Keratinocyte (primary cell): ENCODE measurements around the gene CST7. TPM values are rescaled to one million over a fixed set of nuclear protein-coding genes. Genes with fewer than 3 reads are reported as not detected.
"Not testable (repeated sequence)": the region's sequence is repeated elsewhere in the genome, so short reads cannot be mapped to it uniquely, and the experiment has no call there.

Experiments
- DNase-seq: peaks from one replicate; pipeline ENCODE4 v3.0.0-alpha.2; 2011; ENCODE audit warnings: low read depth, missing footprints, low spot score
- FAIRE-seq: peaks from 2 replicates; lab custom pipeline; 2011; peaks lifted over from hg19 to GRCh38; lab: Jason Lieb, UNC
- H2AFZ ChIP-seq: 2 replicates; pipeline ENCODE4 v1.6.0; 2012; ENCODE audit warnings: low read length, control low read depth, inconsistent platforms; ENCODE audit not compliant: control insufficient read depth
- H3K27ac ChIP-seq: 2 replicates; pipeline ENCODE4 v1.5.1; 2011; ENCODE audit warnings: low read length; ENCODE audit not compliant: control insufficient read depth, insufficient read depth
- H3K27me3 ChIP-seq: 3 replicates; pipeline ENCODE4 v1.6.0; 2011; ENCODE audit warnings: low read length; ENCODE audit not compliant: control insufficient read depth, insufficient read depth; ENCODE audit errors: extremely low read depth
- H3K36me3 ChIP-seq, 2 experiments: 2 replicates in 1 of 2; 3 replicates in 1 of 2; pipeline ENCODE4 v1.5.1; 2011; ENCODE audit warnings: low read length in 2 of 2, mild to moderate bottlenecking in 1 of 2; ENCODE audit not compliant: control insufficient read depth in 2 of 2, insufficient read depth in 2 of 2; ENCODE audit errors: extremely low read depth in 1 of 2
- H3K4me1 ChIP-seq: 3 replicates; pipeline ENCODE4 v1.5.1; 2011; ENCODE audit warnings: low read length; ENCODE audit not compliant: control insufficient read depth, insufficient read depth; ENCODE audit errors: extremely low read depth
- H3K4me2 ChIP-seq: 3 replicates; pipeline ENCODE4 v1.6.0; 2011; ENCODE audit warnings: low read depth, low read length; ENCODE audit not compliant: control insufficient read depth, insufficient read depth; ENCODE audit errors: extremely low read depth
- H3K4me3 ChIP-seq, 3 experiments: fragments of 200-600 bp in 1 of 3; sonication (generic) in 1 of 3; 2 replicates in 2 of 3; 3 replicates in 1 of 3; pipeline ENCODE4 v1.5.1; 2011 to 2016; ENCODE audit warnings: low read length in 3 of 3, mild to moderate bottlenecking in 3 of 3, control low read depth in 2 of 3, inconsistent platforms in 1 of 3, low read depth in 1 of 3, mixed read lengths in 1 of 3, mixed run types in 1 of 3, moderate library complexity in 1 of 3; ENCODE audit not compliant: control insufficient read depth in 2 of 3, insufficient read depth in 2 of 3; ENCODE audit errors: extremely low read depth in 1 of 3
- H3K79me2 ChIP-seq: 2 replicates; pipeline ENCODE4 v1.6.0; 2012; ENCODE audit warnings: low read length; ENCODE audit not compliant: control insufficient read depth, insufficient read depth
- H3K9ac ChIP-seq: 3 replicates; pipeline ENCODE4 v1.6.0; 2011; ENCODE audit warnings: low read length; ENCODE audit not compliant: control insufficient read depth, insufficient read depth; ENCODE audit errors: extremely low read depth
- H3K9me1 ChIP-seq: 3 replicates; pipeline ENCODE4 v1.6.0; 2011; ENCODE audit warnings: low read length; ENCODE audit not compliant: control insufficient read depth, insufficient read depth; ENCODE audit errors: extremely low read depth
- H3K9me3 ChIP-seq: 2 replicates; pipeline ENCODE4 v1.5.1; 2012; ENCODE audit warnings: low read depth, low read length; ENCODE audit not compliant: control insufficient read depth
- H4K20me1 ChIP-seq: 3 replicates; pipeline ENCODE4 v1.6.0; 2011; ENCODE audit warnings: low read length; ENCODE audit not compliant: control insufficient read depth, insufficient read depth; ENCODE audit errors: extremely low read depth
- EZH2 ChIP-seq: IDR thresholded peaks from one replicate; pipeline ENCODE4 v1.6.1; 2012; ENCODE audit warnings: inconsistent platforms, mild to moderate bottlenecking, low read length, moderate library complexity
- dilution Hi-C: fragments of 300-500 bp; cut with MboI; formaldehyde crosslinking; loops from one replicate; pipeline ENCODE4 v1.7.0; 2020; ENCODE audit warnings: low sequenced_read_pairs; ENCODE audit not compliant: extremely low pct_ligation_motif_present
- polyA plus RNA-seq, 5 experiments: library from polyadenylated mRNA; depleted of rRNA in 3 of 5; stranded (reverse) in 3 of 5; stranded (forward) in 1 of 5; unstranded in 1 of 5; fragments of >200 nt; gene quantifications; 1 replicate in 1 of 5; 2 replicates in 3 of 5; 3 replicates in 1 of 5; pipeline versions ENCODE4 v1.2.1 to v1.2.3, GENCODE V29; 2011 to 2012; ENCODE audit warnings: missing spikeins in 2 of 5, low read depth in 1 of 5, low replicate concordance in 1 of 5
- TF ChIP-seq, protein P1 (sequence below), 3 experiments: IDR thresholded peaks in 1 of 3; conservative IDR thresholded peaks in 1 of 3; optimal IDR thresholded peaks in 1 of 3; 2 replicates in 2 of 3; 3 replicates in 1 of 3; pipeline versions ENCODE3 to v1.5.1; 2011; ENCODE audit warnings: low read length in 3 of 3, mild to moderate bottlenecking in 3 of 3, moderate library complexity in 2 of 3, control low read depth in 1 of 3, inconsistent platforms in 1 of 3; ENCODE audit not compliant: insufficient read depth in 2 of 3; ENCODE audit errors: extremely low read depth in 1 of 3

The CST7 gene
- polyA plus RNA-seq, 1 donor (not counting 4 experiments of a cell fraction or from before 2014, with no cell fraction given), result not detected

DNA sequence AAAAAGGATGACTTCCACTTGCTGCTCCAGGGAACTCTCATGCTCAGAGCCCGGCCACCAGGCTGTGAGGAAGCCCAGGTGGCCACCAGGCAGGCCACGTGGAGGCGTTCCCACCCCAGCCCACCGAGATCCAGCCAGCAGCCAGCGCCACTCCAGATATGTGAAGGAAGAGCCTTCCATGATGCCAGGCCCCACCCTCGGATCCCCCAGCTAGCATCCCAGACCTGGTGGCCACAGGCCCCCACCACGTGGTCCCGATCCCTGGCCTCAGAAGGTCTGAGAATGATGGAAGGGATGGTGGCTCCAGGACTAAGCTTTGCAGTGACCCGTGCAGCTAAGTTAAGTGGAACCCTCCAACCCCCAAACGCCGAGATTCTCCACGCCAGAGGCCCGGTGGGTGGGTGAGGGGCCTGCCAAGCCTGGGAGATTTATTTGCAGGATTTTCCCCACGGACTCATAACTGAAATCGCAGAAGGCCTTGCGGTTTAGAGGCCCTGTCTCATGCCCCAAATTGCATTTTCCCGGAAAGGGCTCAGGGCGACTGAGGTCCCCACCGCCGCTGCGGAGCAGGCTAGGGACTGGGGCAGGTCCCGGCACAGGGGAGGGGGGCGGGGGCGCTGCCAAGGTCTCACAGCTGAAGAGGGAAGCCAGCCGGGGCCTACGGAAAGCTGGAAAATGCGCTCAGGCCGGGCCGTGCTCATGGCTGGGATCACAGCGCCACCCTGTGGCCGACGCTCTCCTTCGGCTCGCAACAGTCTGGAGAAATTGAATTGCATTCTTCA, 31.1 kb upstream of the CST7 start:
- Histone ChIP-seq H3K4me2 (no peak overlapping the region), H3K4me3 (no peak overlapping the region), H3K79me2 (no peaks in the 10 kb centered on the region), H4K20me1 (no peaks in the 10 kb centered on the region), H3K9ac (no peak overlapping the region), H3K9me3 (no peaks in the 10 kb centered on the region), H3K36me3 (no peaks in the 10 kb centered on the region), H2AFZ (peak overlapping the region; percentile 22), H3K27me3 (no peaks in the 10 kb centered on the region), H3K9me1 (no peaks in the 10 kb centered on the region), H3K27ac (no peak overlapping the region), H3K4me1 (no peaks in the 10 kb centered on the region)
- no peak for DNase-seq
- TF ChIP-seq EZH2, result no peak
- TF ChIP-seq, protein P1, sequence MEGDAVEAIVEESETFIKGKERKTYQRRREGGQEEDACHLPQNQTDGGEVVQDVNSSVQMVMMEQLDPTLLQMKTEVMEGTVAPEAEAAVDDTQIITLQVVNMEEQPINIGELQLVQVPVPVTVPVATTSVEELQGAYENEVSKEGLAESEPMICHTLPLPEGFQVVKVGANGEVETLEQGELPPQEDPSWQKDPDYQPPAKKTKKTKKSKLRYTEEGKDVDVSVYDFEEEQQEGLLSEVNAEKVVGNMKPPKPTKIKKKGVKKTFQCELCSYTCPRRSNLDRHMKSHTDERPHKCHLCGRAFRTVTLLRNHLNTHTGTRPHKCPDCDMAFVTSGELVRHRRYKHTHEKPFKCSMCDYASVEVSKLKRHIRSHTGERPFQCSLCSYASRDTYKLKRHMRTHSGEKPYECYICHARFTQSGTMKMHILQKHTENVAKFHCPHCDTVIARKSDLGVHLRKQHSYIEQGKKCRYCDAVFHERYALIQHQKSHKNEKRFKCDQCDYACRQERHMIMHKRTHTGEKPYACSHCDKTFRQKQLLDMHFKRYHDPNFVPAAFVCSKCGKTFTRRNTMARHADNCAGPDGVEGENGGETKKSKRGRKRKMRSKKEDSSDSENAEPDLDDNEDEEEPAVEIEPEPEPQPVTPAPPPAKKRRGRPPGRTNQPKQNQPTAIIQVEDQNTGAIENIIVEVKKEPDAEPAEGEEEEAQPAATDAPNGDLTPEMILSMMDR (optimal IDR thresholded peaks at IDR 0.05 in 1 of 3, IDR thresholded peaks at IDR 0.05 in 1 of 3, conservative IDR thresholded peaks at IDR 0.05 in 1 of 3; ENCODE audit: extremely low read depth in 1 of 3, insufficient read depth in 2 of 3, low read length in 3 of 3), result peak; percentile 70 to 93 (median 90)
- dilution Hi-C loops, result no loop called here
- FAIRE-seq, result peak; percentile 41

DNA sequence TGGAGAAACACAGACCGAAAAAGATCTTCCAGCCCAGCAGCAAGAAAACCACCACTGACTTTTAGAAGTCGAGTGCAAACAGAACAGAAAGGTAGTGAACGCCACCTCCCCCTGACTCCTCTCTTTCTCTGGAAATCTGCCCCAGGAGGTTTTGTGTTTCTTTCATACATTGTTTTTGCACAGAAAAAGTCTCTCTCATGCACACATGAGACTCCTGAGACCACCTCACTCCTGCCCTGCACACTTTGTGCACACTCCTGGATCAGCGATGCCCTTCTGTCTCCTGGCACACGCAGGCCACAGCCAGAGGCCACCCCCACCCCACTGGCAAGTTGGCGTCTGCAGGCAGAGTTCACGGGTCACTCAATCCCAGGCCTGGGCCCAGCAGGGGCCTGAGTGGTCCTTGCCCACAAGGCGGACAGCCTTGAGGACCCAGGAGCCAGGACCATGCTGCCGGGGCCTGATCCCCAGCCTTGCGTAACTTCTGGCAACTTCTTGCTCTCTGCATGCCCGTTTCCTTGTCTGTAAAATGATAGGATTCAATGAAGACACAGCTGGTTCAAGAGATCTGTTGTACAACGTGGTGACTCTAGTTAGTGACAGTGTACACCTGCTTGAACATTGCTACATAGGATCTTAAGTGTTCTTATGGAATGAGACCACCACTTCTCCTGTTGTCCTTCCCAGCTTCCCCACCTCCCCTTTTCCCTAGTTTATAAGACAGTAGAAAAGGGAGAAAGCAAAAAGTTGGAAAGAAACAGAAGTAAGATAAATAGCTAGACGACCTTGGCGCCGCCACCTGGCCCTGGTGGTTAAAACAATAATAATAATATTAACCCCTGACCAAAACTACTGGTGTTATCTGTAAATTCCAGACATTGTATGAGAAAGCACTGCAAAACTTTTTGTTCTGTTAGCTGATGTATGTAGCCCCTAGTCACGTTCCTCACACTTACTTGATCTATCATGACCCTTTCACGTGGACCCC, 30.2 kb upstream of the CST7 start:
- dilution Hi-C loops, result no loop called here
- no peak for DNase-seq
- Histone ChIP-seq H3K9me3 (no peaks in the 10 kb centered on the region), H3K27me3 (no peaks in the 10 kb centered on the region), H3K9ac (no peak overlapping the region), H3K36me3 (no peaks in the 10 kb centered on the region), H3K79me2 (no peaks in the 10 kb centered on the region), H3K4me1 (no peaks in the 10 kb centered on the region), H3K27ac (no peak overlapping the region), H3K4me3 (no peak overlapping the region), H3K4me2 (no peak overlapping the region), H2AFZ (no peak overlapping the region), H4K20me1 (no peaks in the 10 kb centered on the region), H3K9me1 (no peaks in the 10 kb centered on the region)
- FAIRE-seq, result no peak
- no peak for TF ChIP-seq EZH2
- TF ChIP-seq, protein P1 (optimal IDR thresholded peaks at IDR 0.05 in 1 of 3, IDR thresholded peaks at IDR 0.05 in 1 of 3, conservative IDR thresholded peaks at IDR 0.05 in 1 of 3; ENCODE audit: extremely low read depth in 1 of 3, insufficient read depth in 2 of 3, low read length in 3 of 3), result no peak

GRCh38 chr20:24919665-24920064, 29.4 kb upstream of the CST7 start:
- FAIRE-seq, H2AFZ ChIP-seq, H3K9me3 ChIP-seq, DNase-seq, H4K20me1 ChIP-seq, H3K36me3 ChIP-seq, H3K9me1 ChIP-seq, H3K4me2 ChIP-seq, H3K4me3 ChIP-seq, H3K4me1 ChIP-seq, H3K27ac ChIP-seq, H3K9ac ChIP-seq, H3K79me2 ChIP-seq, H3K27me3 ChIP-seq, dilution Hi-C loops: not testable (repeated sequence)
